ENCODE results near the gene DOK4. TPM values are rescaled to one million over a fixed set of nuclear protein-coding genes. Genes with fewer than 3 reads are reported as not detected.

The DOK4 gene
- total and polyA plus RNA-seq, 8 donors: 11.2 to 55.9 (median 31.1) TPM

DNA sequence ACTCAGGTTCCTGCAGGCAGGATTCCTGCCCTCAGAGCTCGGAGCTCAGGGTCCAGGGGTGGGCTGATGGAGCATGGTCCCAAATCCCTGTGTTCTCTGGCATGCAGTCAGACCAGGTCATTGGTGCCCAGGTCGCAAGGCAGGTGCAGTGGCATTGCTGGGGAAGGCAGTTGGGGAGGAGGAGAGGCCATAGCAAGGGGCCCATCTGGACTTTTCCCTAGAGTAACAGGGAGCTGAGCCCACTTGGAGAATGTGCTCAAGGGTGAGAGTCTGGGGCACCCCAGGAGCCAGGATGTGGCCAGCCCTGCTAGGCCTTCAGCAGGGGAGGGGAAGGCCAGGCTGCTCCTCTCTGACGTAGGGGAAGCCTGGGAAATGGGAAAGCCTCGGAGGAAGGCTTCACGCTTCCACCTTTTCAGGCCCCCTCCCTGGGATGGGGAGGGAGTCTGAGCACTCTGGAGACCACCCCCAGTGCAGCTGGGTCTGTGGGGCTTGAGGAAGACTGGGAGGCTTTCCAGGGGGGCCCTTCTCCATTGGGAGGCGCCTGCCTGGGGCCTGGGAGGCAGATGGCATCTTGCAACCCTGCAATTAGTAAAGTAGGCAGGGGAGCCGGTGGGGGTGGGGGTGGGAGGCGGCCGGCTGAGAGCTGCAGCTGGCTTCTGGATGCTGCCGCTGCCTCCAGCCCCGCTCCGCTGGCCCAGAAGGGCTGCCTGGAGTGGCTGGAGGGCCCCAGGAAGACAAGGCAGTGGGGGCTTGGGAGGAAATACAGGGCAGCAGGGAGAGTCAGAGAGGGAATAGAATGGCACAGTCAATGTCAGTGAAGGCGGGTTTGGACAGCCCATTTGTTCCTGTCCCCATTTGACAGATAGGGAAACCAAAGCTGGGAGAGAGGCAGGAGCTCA is 21.1 kb upstream of the DOK4 start:
- DNase-seq: peak in 1 of 2 donors; percentile 48
- peaks cover 0 to 10% (median 0%) of the 10 kb centered on the region in 3 donors for H3K27me3 ChIP-seq
- intact Hi-C loops (cut with DNase I; ENCODE audit: low total_unique reads): no loop called here
- WGBS, 5 donors: 70 to 75% (median 74%) methylated on average over 12 to 13 of the region's 13 CpGs
- no peak overlapping the region for H3K27ac ChIP-seq
- H3K36me3 ChIP-seq: peaks cover 5 to 8% (median 7%) of the 10 kb centered on the region in 4 donors
- TF ChIP-seq, protein P1, sequence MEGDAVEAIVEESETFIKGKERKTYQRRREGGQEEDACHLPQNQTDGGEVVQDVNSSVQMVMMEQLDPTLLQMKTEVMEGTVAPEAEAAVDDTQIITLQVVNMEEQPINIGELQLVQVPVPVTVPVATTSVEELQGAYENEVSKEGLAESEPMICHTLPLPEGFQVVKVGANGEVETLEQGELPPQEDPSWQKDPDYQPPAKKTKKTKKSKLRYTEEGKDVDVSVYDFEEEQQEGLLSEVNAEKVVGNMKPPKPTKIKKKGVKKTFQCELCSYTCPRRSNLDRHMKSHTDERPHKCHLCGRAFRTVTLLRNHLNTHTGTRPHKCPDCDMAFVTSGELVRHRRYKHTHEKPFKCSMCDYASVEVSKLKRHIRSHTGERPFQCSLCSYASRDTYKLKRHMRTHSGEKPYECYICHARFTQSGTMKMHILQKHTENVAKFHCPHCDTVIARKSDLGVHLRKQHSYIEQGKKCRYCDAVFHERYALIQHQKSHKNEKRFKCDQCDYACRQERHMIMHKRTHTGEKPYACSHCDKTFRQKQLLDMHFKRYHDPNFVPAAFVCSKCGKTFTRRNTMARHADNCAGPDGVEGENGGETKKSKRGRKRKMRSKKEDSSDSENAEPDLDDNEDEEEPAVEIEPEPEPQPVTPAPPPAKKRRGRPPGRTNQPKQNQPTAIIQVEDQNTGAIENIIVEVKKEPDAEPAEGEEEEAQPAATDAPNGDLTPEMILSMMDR (IDR thresholded peaks at IDR 0.05): no peak
- TF ChIP-seq EP300 (IDR thresholded peaks at IDR 0.05) (no peak), POLR2AphosphoS5 (IDR thresholded peaks at IDR 0.05) (no peak), POLR2A (IDR thresholded peaks at IDR 0.05) (no peak)
- H3K4me1 ChIP-seq: peaks cover 0 to 7% (median 3%) of the 10 kb centered on the region in 4 donors
- H3K4me3 ChIP-seq: no peak overlapping the region
- no peaks in the 10 kb centered on the region for H3K9me3 ChIP-seq

DNA sequence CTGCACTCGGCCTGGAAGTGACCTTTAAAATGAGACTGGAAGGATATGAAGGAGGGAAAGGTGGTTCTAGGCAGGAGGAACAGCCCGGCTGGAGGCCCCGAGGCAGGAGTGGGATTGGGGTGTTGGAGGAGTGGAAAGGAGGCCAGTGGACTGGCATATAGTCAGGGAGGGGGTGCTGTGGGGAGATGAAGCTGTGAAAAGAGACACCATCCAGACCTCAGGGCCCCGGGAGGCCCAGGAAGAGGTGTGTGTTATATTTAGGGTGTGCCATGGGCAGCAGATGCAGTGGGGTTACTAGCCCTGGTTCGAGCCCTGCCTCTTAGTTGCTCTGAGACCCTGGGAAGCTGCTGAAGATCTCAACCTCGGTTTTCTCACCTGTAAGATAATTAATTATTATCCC is 18.9 kb upstream of the DOK4 start:
- Histone ChIP-seq H3K9me3 (no peaks in the 10 kb centered on the region), H3K4me1 (peaks cover 0 to 4% (median 2%) of the 10 kb centered on the region in 4 donors), H3K27ac (no peak overlapping the region), H3K27me3 (peaks cover 0 to 10% (median 0%) of the 10 kb centered on the region in 3 donors), H3K4me3 (no peak overlapping the region), H3K36me3 (no peaks in the 10 kb centered on the region)
- no peak for DNase-seq
- 76 to 82% (median 78%) methylated on average over 6 of the region's 6 CpGs for WGBS, 5 donors
- TF ChIP-seq POLR2AphosphoS5 (IDR thresholded peaks at IDR 0.05) (no peak), POLR2A (IDR thresholded peaks at IDR 0.05) (no peak), EP300 (IDR thresholded peaks at IDR 0.05) (no peak)
- TF ChIP-seq, protein P1 (IDR thresholded peaks at IDR 0.05): no peak
- intact Hi-C loops (cut with DNase I; ENCODE audit: low total_unique reads): no loop called here

DNA sequence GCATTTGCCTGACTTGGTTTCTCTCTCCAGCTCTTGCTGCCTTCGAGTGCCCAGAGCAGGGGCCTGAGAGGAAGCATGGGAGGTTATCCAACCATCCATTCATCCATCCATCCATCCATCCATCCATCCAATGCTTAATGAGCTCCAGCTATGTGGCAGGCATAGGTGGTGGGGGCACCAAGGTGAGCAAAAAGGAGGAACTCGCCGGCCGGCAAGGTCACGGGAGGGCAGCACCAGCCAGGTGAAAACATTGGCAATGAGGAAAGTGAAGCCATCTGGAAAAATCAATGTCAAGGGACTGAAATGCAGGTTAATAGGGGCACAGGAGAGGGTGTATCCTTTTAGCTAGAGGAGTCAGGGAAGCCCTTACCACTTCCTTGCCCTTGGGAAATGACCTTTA is 18.2 kb upstream of the DOK4 start:
- no peaks in the 10 kb centered on the region for H3K36me3 ChIP-seq
- H3K9me3 ChIP-seq: no peaks in the 10 kb centered on the region
- no peaks in the 10 kb centered on the region for H3K4me1 ChIP-seq
- H3K27ac ChIP-seq: no peak overlapping the region
- peaks cover 0 to 10% (median 0%) of the 10 kb centered on the region in 3 donors for H3K27me3 ChIP-seq
- TF ChIP-seq, protein P1 (IDR thresholded peaks at IDR 0.05): no peak
- TF ChIP-seq POLR2A (IDR thresholded peaks at IDR 0.05) (no peak), POLR2AphosphoS5 (IDR thresholded peaks at IDR 0.05) (no peak), EP300 (IDR thresholded peaks at IDR 0.05) (no peak)
- 75 to 91% (median 85%) methylated on average over 5 of the region's 5 CpGs for WGBS, 5 donors
- no peak for DNase-seq
- H3K4me3 ChIP-seq: no peak overlapping the region
- intact Hi-C loops (cut with DNase I; ENCODE audit: low total_unique reads): no loop called here

DNA sequence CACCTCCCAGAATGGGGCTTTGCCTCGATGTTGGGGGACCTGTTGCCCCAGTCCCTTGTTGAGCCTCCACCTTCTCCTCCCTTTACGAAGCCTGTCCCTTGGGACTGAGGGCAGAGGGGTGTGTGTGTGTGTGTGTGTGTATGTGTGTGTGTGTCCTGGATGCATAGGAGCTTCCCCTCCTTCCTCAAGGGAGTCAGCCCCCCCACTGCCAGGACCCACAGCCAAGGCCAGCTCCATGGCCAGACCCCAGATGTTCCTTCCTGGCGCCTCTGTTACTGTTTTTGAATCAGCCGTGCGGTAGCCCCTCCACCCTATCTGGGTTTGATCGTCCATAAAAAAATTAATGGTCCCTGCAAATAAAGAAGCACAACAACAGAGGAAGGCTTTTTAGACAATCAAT is 17.7 kb upstream of the DOK4 start:
- TF ChIP-seq POLR2AphosphoS5 (IDR thresholded peaks at IDR 0.05): no peak
- TF ChIP-seq, protein P1 (IDR thresholded peaks at IDR 0.05): no peak
- no peak for TF ChIP-seq EP300 (IDR thresholded peaks at IDR 0.05)
- TF ChIP-seq POLR2A (IDR thresholded peaks at IDR 0.05): no peak
- DNase-seq: no peak
- peaks cover 0 to 10% (median 0%) of the 10 kb centered on the region in 3 donors for H3K27me3 ChIP-seq
- WGBS, 5 donors: 70 to 78% (median 77%) methylated on average over 5 to 6 of the region's 6 CpGs
- H3K9me3 ChIP-seq: no peaks in the 10 kb centered on the region
- no peaks in the 10 kb centered on the region for H3K36me3 ChIP-seq
- H3K27ac ChIP-seq: no peak overlapping the region
- no peaks in the 10 kb centered on the region for H3K4me1 ChIP-seq
- intact Hi-C loops (cut with DNase I; ENCODE audit: low total_unique reads): no loop called here
- H3K4me3 ChIP-seq: no peak overlapping the region
